ENCODE measurements around the gene SMCO3. TPM values are rescaled to one million over a fixed set of nuclear protein-coding genes. Genes with fewer than 3 reads are reported as not detected.

SMCO3 gene
- total RNA-seq, 1 donor from 2014 or later = 0.46 TPM

Other genes starting within 250 kb of the SMCO3 start
- 41.9 TPM for gene PLBD1, start 246.3 kb downstream of the SMCO3 start, total RNA-seq
- 0.12 TPM for gene GUCY2C, start 117.6 kb downstream of the SMCO3 start, total RNA-seq
- gene WBP11, start 10.7 kb downstream of the SMCO3 start, total RNA-seq = 41.1 TPM
- gene C12orf60, start 10.5 kb downstream of the SMCO3 start, total RNA-seq = 0.43 TPM
- 3.2 TPM for gene ART4, start 29.3 kb upstream of the SMCO3 start, total RNA-seq
- 223 TPM for gene MGP, start 71.7 kb upstream of the SMCO3 start, total RNA-seq
- 0.49 TPM for gene ERP27, start 124.4 kb upstream of the SMCO3 start, total RNA-seq
- 86.1 TPM for gene ARHGDIB, start 147.4 kb upstream of the SMCO3 start, total RNA-seq
- gene PDE6H, start 158.9 kb upstream of the SMCO3 start, total RNA-seq = not detected

All from mucosa of gallbladder (tissue), 1 donor.